IPS-18c (cell line): ENCODE data around the gene LRRN1.

Experiments
- H3K4me3 ChIP-seq: 2 replicates; pipeline ENCODE4 v1.7.0; 2013; ENCODE audit warnings: low read depth, mild to moderate bottlenecking, low read length, moderate library complexity; ENCODE audit not compliant: insufficient read depth
- H3K9me3 ChIP-seq: one replicate; pipeline ENCODE4 v1.6.1; 2013; ENCODE audit warnings: mild to moderate bottlenecking, low read length, moderate library complexity; ENCODE audit not compliant: control insufficient read depth, insufficient read depth

Gene LRRN1

DNA sequence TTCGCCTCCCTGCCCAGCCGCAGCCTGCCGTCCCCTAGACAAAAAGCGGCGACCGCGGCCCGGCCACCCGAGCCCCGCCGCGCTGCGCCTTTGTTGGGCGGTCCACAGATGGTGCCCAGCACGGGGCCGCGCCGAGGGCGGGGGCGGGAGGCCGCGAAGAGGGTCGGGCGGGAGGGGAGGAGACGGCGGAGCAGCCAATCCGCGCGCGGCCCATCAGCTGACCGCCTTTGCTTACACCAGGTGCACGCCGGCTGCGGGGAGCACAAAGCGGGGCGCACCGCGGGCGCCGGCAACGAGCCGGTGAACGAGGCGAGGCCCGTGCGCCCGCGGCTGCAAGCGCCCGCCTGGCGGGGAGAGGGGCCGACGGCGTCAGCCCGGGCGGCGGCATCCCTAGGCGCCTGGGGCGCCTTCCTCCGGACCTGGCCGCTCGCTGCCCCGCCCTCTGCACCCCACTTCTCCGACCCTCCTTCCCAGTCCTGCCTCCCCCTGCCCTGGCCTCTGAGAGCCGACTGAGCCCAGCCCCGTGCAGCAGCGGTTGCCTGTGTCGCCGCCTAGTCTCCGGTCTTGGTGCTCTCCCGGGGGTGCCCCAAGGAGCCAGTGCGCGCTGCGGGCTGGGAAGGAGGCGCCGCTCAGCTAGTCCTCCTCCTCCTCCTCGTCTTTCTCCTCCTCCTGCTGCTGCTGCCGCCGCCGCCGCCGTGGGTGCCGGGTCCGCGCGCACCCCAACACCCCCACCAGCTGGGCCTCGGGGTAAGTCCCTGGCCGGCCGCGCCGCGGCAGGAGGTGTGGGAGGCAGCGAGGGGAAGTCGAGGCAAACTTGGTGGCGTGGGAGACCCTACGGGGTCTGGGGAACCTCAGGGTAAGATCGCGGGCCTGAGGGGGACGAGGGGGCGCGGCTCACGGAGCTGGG lies at the start of gene LRRN1:
LRRN1 (plus strand) TSS at position 259 of the 907 bp plus-strand sequence. CDS start 45,211 bp downstream, outside the sequence.
- Histone ChIP-seq H3K9me3 (no peaks in the 10 kb centered on the region), H3K4me3 (peak within 1 kb of the TSS; percentile 90)

DNA sequence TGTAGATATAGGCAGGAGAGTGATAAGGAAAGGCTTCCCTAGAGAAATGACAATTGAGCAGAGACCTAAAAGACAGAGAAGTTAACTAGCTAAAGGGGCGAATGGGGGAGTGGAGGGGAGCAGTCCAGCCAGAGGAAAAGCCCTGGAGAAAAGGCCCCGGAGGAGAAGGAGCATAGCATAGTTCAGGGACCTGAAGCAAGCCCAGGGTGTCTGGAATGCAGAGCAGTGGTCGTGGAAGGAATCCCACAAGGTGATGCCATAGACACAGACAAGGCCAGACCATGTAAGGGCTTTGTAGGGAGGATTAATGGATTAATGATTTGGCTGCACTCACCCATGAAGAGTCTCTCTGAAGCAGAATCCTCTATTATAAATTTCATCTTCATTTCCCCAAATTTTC lies 45.8 kb upstream of the LRRN1 start:
- Histone ChIP-seq H3K9me3 (no peaks in the 10 kb centered on the region), H3K4me3 (no peak overlapping the region)

DNA sequence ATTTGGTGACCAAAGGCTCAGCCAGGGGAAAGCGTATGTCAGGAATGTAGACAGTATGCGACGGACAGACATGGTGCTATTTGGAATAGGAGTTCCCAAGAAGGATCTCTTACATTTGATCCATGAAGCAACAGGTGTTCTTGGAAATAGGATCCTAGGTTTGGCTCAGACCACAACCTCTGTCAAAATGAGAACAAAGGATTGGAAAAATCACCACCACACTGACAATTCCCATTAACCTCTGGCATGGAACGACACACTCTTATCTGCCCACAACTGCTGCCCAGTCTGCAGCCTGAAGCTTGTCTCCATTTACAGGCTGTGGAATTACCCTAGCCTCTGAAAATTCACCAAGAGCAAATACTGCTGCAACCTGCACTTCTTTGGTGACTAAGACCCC lies 33.6 kb upstream of the LRRN1 start:
- no peaks in the 10 kb centered on the region for H3K9me3 ChIP-seq
- H3K4me3 ChIP-seq = no peak overlapping the region

DNA sequence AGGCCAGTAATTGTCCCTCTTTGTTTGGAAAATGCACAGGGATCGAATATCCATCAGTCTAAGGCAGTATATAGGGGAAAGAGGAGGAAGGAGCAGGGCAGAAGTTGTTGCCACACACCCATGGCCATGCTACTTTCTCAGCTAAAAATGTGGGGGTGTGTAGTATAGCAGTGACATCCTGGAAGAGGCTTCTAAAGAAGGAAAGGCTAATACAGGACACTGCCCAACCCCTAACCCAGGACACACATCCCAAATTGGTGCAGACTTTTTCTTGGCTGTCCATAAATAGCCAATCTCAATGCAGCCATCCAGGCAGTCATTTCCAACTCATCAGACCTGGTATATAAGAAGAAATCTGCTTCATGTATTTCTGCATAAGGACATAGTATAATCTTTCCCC lies 33.1 kb upstream of the LRRN1 start:
- no peaks in the 10 kb centered on the region for H3K9me3 ChIP-seq
- H3K4me3 ChIP-seq = no peak overlapping the region

DNA sequence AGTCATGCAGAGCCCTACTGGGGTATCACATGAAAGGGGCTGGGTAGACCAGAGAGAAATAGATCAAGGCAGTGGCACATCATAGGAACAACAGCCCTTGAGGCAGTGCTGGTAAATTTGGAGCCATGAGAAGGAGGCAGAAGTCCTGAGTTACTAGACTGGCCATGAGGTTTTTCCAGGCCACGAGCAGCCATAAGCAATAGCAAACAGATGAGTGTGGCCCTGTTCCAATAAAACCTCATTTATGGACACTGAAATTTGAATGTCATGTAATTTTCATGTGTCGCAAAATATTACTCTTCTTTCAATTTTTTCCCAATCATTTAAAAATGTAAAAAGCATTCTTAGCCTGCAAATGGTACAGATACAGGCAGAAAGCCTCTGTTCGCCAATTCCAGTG lies 28.1 kb upstream of the LRRN1 start:
- Histone ChIP-seq H3K4me3 (no peak overlapping the region), H3K9me3 (no peaks in the 10 kb centered on the region)

DNA sequence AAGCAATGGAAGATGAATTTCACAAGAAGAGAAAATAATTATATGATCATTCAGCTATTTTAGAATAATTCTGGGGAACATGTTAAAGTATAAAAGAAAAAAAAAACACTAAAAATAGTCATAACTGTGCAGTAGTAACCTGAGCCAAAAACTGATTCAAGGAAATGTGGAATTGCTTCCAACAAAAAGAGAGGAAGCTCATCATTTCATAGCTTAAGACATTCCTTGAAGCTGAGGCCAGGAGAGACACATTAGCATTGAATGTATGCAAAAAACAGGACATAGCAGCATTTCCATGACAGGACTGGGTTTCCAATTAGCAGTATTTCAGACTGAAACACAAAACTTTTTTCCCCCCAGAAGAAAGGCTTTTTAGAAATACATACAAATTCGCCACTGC lies 27.7 kb upstream of the LRRN1 start:
- H3K9me3 ChIP-seq = no peaks in the 10 kb centered on the region
- no peak overlapping the region for H3K4me3 ChIP-seq

DNA sequence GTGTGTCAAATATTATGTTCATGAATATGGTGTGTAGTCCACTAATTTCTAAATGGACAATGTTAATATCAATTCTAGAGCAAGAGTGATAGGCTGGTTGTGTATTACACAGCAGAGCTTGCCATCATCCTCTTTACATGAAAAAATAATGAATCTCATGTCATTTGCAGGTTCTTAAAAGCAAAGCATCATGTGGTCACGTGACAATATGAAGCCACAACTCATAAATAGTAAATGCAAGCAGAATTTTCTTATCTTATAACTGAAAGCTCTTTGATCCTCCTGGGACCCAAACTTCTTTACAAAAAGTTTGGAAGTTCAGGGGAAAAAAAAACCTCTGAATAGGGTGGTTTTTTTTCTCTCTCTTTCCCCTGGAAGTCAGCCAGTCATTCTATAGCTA lies 26.9 kb upstream of the LRRN1 start:
- no peaks in the 10 kb centered on the region for H3K9me3 ChIP-seq
- no peak overlapping the region for H3K4me3 ChIP-seq

DNA sequence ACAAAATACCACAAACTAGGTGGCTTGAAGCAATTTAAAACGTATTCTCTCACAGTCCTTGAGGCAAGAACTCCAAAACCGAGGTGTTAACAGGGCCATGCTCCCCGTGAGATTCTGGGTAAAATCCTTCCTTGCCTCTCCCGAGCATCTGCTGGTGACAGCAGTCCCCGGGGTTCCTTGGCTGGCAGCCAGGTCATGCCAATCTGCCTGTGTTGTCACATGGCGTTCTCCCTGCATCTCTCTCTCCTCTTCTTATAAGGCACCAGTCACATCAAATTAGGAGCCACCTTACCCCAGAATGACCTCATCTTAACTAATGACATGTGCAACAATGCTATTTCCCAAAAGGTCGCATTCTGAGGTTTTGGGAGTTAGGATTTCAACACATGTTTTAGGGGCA lies 26.3 kb upstream of the LRRN1 start:
- H3K4me3 ChIP-seq = no peak overlapping the region
- H3K9me3 ChIP-seq = no peaks in the 10 kb centered on the region

DNA sequence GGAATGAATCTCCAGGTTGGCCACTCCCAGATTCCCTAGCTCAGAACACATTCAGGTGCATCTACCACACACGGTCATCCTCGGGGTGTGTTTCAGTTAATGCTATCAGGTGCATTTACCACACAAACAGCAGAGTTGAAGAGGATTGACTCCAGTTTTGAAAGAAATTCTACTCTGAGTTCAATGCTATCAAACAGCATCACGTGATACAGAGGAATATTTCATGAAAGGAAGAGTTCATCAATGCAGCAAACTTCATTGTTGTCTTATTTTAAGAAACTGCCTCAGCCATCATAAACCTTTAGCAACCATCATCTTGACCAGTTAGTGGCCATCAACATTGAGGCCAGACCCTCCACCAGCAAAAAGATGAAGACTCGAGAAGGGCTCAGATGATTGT lies 22.6 kb upstream of the LRRN1 start:
- H3K9me3 ChIP-seq = no peaks in the 10 kb centered on the region
- no peak overlapping the region for H3K4me3 ChIP-seq

DNA sequence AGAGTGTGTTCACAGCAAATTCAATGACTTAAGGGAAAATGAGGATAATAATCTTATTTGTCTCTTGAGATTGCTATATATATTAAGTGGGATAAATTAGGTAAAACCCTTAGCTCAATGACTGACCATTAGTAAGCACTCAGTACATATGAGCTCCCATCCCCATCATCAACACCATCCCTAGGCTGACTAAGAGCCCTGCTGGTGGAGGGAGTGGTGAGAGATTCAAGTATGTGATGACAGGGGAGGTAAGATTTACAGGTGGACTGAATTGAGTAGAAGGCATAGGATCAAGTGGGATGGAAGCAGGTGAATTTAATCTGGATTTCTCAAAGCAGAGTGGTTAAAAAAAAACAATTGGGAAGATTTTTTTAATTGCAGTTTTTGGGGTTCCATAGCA lies 21.0 kb upstream of the LRRN1 start:
- no peaks in the 10 kb centered on the region for H3K9me3 ChIP-seq
- H3K4me3 ChIP-seq = no peak overlapping the region

DNA sequence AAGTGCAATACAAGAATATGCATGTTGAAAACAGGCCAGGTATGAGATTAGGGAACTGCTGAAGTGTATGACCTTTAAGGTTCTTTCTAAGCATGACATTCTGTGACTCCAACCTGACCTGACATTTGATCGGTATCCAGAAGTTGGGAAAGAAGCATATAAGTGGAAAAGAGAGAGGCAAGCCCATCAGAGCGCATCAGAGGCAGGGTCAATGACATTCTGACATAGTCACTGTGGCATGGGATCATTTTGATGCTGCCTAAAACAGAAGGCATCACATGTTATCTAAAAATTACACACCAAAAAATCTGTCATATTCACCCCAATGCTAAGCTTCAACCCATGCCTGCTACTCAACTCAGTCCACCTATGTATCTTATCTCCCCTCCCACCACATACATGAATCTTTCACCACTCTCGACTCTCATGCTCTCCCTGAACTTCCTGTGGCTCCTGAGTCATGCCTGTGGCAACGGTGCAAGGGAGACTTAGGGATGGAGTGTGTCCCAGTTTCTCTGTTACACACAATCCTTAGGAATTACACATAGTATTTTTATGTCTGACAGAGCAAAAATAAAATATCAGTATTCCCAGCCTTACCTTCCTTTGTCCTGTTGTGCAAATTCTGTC lies 20.5 kb upstream of the LRRN1 start:
- Histone ChIP-seq H3K9me3 (no peaks in the 10 kb centered on the region), H3K4me3 (no peak overlapping the region)

DNA sequence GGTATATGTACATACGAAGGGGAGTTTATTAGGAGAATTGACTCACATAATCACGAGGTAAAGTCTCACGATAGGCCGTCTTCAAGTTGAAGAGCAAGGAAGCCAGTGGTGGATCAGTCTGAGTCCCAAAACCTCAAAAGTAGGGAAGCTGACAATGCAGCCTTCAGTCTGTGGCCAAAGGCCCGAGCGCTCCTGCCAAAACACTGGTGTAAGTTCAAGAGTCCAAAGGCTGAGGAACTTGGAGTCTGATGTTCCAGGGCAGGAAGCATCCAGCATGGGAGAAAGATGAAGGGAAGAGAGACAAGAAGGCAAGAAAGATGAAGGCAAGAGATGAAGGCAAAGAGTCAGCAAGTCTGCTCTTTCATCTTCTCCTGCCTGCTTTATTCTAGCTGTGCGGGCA lies 16.8 kb upstream of the LRRN1 start:
- Histone ChIP-seq H3K9me3 (no peaks in the 10 kb centered on the region), H3K4me3 (no peak overlapping the region)

DNA sequence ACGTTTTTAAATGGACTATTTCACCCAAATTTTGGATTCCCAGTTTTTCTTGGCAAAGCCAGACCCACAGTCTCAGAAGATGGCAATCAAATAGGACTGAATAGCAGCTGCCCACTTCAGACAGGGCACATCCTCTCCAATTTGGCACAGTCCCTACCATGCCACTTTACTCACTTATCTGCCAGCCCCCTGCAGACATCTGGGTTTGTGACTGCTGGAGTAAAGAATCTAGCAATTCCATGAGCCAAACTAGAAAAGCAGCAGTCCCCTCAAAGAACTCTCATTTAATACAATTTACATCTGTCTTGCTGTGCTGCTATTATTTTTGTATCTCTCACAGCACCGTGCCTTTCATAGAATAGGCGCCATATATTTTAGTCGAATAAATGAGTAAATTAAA lies 16.0 kb upstream of the LRRN1 start:
- Histone ChIP-seq H3K9me3 (no peaks in the 10 kb centered on the region), H3K4me3 (no peak overlapping the region)

DNA sequence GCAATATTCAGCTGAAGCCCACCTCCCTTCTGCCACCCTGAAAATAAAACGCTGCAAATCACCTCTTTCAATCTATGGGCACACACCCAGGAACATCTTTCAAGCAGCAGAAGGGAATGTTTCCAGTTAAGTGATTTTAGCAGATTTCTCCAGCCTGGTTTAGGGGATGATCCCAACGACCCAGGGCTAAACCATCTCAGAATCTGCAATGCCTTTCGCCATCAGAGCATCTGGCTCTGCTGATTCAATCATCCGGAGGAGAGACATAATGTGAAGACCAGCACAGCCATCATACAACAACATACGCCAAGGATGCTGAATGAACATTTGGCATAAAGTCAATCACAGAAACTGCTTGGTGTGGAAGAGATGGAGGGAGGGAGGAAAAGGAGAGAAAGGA lies 15.5 kb upstream of the LRRN1 start:
- no peaks in the 10 kb centered on the region for H3K9me3 ChIP-seq
- no peak overlapping the region for H3K4me3 ChIP-seq

DNA sequence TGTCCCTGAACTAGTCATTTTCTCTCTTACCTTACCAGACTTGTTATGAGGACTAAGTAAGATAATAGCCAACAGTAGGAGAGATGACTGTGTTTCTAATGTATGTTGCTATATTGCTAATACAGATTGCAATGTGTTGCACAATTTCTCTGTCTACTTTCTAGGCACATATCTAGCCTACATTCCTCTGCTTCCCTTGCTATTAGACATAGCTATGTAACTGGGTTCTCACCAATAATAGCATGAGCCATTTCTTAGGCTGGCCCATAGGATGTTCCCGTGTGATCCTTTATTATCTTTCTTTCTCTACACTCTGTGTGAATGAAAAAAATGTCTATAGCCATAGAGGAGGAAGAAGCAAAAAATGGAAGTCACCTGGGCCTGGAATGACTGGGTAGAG lies 6.8 kb upstream of the LRRN1 start:
- Histone ChIP-seq H3K4me3 (no peak overlapping the region), H3K9me3 (no peaks in the 10 kb centered on the region)

DNA sequence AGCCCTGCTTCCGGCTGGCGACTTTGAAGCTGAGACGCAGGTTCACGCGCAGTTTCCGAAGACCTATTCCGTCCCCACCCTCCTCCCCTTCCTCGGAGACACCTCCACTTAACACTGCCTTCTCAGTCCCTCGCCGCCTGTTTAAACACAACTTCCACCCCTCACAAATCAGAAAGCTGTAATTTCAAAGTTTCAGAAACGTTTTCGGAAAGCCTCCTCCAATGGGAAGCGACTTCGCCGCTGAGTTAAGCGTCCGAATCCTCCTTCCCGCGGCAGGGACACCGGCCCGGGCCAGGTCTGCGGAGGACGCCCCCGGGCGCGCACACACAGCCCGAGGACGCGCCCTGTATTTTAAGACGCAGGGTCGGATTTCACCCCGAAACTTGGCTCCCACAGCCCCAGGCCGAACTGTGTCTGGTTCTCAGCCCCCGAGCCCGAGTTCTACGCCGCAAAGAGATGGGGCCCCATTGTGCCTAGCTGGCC lies 559 bp upstream of the LRRN1 start:
- peak overlapping the region; percentile 67 for H3K4me3 ChIP-seq
- no peaks in the 10 kb centered on the region for H3K9me3 ChIP-seq

DNA sequence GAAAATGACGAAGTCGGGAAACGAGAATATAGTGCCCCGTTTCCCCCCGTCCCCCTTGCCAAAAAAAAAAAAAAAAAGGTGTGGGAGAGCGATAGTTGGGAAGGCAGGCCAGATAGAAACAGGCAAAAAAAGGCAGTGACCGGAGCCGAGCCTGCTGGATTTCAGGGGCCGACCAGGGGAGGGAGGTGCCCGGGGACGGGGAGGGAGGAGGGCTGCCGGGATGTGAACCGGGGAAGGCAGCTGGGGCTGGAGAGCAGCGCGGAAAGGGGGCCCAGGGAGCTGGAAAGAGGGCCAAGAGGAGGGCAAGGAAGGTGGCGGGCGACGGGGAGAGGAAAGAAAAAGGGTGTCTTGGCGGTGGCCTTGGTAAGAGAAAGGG lies 837 bp downstream of the LRRN1 start:
- Histone ChIP-seq H3K9me3 (no peaks in the 10 kb centered on the region), H3K4me3 (peak overlapping the region; percentile 90)

DNA sequence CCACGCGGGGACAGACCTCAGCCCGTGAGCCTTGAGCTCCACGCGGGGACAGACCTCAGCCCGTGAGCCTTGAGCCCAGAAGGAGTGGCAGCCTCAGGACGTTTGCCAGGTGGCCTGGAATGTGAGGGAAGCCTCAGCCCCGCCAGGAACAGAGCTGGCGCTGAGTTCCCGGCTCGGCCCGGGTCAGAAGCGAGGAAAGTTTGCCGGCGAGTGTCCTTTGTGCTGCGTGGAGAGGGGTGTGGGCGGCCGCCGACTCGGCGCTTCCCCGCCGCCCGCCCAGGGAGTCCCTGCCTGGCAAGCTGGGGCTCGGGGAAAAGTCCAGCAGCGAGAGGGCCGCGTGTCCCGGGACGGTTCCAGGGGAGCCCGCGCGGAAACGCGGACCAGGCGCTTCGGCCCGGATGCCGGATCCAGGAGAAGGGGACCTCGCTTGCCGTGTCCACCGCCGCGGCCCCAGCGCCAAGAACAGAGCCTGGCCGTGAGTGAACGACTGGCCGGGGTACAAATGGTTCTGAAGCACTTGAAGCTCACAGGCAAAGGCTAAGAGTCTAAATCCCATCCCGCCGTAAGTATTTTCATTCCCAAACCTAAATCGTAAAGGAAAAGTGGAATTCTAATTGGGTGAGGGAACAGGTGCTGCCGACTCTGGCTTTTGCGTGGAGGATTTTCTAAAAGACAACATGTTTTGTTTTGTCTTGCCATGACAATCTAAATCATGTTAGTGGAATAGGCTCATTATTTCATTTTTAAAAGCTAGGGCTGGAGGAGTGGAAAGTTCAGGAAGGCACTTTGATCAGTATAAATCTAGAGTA lies 1.7 kb downstream of the LRRN1 start:
- Histone ChIP-seq H3K9me3 (no peaks in the 10 kb centered on the region), H3K4me3 (peak overlapping the region; percentile 90)
